ENCODE results near the gene BCAS3. TPM values are rescaled to one million over a fixed set of nuclear protein-coding genes. Genes with fewer than 3 reads are reported as not detected.
"Not testable (repeated sequence)": the region's sequence is repeated elsewhere in the genome, so short reads cannot be mapped to it uniquely, and the experiment has no call there.

Gene BCAS3
- total and polyA plus RNA-seq, 5 donors from 2014 or later: 29.7 to 59.1 (median 33.9) TPM

DNA sequence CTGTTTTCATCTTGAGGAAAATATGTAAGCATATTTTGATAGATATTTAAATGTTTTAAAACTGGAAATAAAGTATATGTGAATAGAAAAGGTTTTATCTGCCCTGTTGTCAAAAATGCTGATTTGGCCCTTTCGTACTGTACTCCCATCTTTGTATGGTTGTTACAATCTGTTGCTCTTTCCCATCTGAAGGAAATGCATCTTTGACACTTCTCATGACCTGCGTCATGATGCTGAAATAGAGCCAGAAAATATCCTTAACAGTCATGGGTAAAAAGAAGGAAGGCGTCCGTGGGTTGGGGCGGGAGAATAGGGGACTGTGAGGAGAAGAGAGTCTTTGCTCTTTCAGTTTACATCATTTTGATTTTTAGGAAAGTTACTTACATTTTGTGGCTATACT, 327.7 kb downstream of the BCAS3 start:
- no peak overlapping the region for H3K27ac Mint-ChIP-seq
- no peak overlapping the region for H3K4me3 Mint-ChIP-seq
- H3K9me3 Mint-ChIP-seq: no peaks in the 10 kb centered on the region
- H3K27me3 Mint-ChIP-seq: peaks cover 4% of the 10 kb centered on the region
- H3K4me1 Mint-ChIP-seq: peaks cover 0 to 5% (median 2%) of the 10 kb centered on the region in 4 donors
- peaks cover 5% of the 10 kb centered on the region for H3K36me3 Mint-ChIP-seq
- H3K36me3 ChIP-seq (ENCODE audit: control insufficient read depth, insufficient read depth, low read length): no peaks in the 10 kb centered on the region
- H3K27me3 ChIP-seq (ENCODE audit: control insufficient read depth, insufficient read depth, low read length): no peaks in the 10 kb centered on the region
- DNase-seq (no peak), ATAC-seq (ENCODE audit: low read depth in 2 of 2) (no peak)
- no peak overlapping the region for H3K27ac ChIP-seq (ENCODE audit: insufficient read depth, low read length, poor library complexity, severe bottlenecking)
- H3K9me3 ChIP-seq (ENCODE audit: control insufficient read depth in 2 of 2, low read length in 2 of 2): no peaks in the 10 kb centered on the region
- H3K4me1 ChIP-seq (ENCODE audit: control insufficient read depth, insufficient read depth, low read length, poor library complexity, severe bottlenecking): no peaks in the 10 kb centered on the region
- H3K4me3 ChIP-seq (ENCODE audit: low read depth, low read length): no peak overlapping the region

DNA sequence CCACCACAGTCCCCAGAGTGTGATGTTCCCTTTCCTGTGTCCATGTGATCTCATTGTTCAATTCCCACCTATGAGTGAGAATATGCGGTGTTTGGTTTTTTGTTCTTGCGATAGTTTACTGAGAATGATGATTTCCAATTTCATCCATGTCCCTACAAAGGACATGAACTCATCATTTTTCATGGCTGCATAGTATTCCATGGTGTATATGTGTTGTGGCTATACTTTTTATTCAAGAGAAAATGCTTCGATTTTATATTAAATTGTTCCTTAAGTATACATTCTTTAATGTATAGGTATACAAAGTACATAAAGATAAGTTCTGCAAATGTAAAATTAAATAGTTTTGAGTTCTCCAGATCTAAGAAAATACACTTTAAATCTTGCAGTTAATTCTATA, 328.3 kb downstream of the BCAS3 start:
- H3K27ac ChIP-seq (ENCODE audit: insufficient read depth, low read length, poor library complexity, severe bottlenecking); H3K36me3 ChIP-seq (ENCODE audit: control insufficient read depth, insufficient read depth, low read length); H3K36me3 Mint-ChIP-seq; H3K27me3 Mint-ChIP-seq; H3K4me1 ChIP-seq (ENCODE audit: control insufficient read depth, insufficient read depth, low read length, poor library complexity, severe bottlenecking); H3K4me3 Mint-ChIP-seq; H3K9me3 ChIP-seq (ENCODE audit: control insufficient read depth in 2 of 2, low read length in 2 of 2); H3K27ac Mint-ChIP-seq; H3K4me3 ChIP-seq (ENCODE audit: low read depth, low read length); DNase-seq; ATAC-seq (ENCODE audit: low read depth in 2 of 2); H3K4me1 Mint-ChIP-seq; H3K9me3 Mint-ChIP-seq; H3K27me3 ChIP-seq (ENCODE audit: control insufficient read depth, insufficient read depth, low read length): not testable (repeated sequence)

DNA sequence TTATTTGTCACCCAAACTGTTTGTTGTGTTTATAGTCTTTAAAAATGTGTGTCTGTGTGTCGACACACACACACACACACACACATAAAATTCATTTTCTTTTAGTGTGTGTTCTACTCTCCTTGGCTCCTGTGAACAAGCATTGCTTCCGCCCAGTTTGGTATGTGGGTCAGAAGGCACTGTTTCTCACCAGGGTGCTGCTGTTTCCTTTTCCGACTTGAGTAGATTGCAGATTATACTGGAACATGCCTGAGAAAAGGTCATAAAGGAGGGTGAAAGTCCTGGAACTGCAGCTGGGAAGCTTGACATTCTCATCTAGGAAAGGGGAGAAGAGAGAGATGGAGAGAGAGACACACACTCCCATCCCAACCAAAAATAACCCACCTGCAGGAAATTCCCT, 330.3 kb downstream of the BCAS3 start:
- Mint-ChIP-seq H3K4me3 (no peak overlapping the region), H3K27ac (no peak overlapping the region), H3K27me3 (no peaks in the 10 kb centered on the region), H3K36me3 (peaks cover 12% of the 10 kb centered on the region), H3K4me1 (no peaks in the 10 kb centered on the region), H3K9me3 (no peaks in the 10 kb centered on the region)
- DNase-seq: no peak
- no peaks in the 10 kb centered on the region for H3K27me3 ChIP-seq (ENCODE audit: control insufficient read depth, insufficient read depth, low read length)
- no peak overlapping the region for H3K4me3 ChIP-seq (ENCODE audit: low read depth, low read length)
- H3K27ac ChIP-seq (ENCODE audit: insufficient read depth, low read length, poor library complexity, severe bottlenecking): no peak overlapping the region
- H3K4me1 ChIP-seq (ENCODE audit: control insufficient read depth, insufficient read depth, low read length, poor library complexity, severe bottlenecking): no peaks in the 10 kb centered on the region
- no peaks in the 10 kb centered on the region for H3K36me3 ChIP-seq (ENCODE audit: control insufficient read depth, insufficient read depth, low read length)
- no peaks in the 10 kb centered on the region for H3K9me3 ChIP-seq (ENCODE audit: control insufficient read depth in 2 of 2, low read length in 2 of 2)
- ATAC-seq (ENCODE audit: low read depth in 2 of 2): no peak

DNA sequence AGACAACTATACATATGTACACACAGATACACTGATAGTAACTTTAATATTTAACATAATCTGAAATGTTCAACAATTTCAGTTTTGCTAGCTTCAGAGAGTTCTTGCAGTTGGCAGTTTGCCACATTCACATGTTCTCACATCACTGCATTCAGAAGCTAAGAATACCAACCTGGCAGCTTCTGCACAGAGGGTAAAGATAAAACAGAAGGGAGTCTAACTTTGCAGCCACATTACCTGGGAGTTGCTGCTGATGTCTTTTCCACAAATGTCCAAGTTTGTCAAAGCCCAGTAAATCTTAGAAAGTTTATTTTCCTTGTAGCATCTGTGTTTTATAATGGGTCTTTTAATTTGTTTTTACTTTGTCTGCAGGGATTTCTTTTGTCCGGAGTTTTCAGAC, 332.0 kb downstream of the BCAS3 start:
- Histone ChIP-seq H3K4me1 (ENCODE audit: control insufficient read depth, insufficient read depth, low read length, poor library complexity, severe bottlenecking) (no peaks in the 10 kb centered on the region), H3K27me3 (ENCODE audit: control insufficient read depth, insufficient read depth, low read length) (no peaks in the 10 kb centered on the region), H3K4me3 (ENCODE audit: low read depth, low read length) (no peak overlapping the region), H3K27ac (ENCODE audit: insufficient read depth, low read length, poor library complexity, severe bottlenecking) (no peak overlapping the region), H3K36me3 (ENCODE audit: control insufficient read depth, insufficient read depth, low read length) (no peaks in the 10 kb centered on the region), H3K9me3 (ENCODE audit: control insufficient read depth in 2 of 2, low read length in 2 of 2) (no peaks in the 10 kb centered on the region)
- Mint-ChIP-seq H3K4me1 (no peaks in the 10 kb centered on the region), H3K4me3 (no peak overlapping the region), H3K9me3 (no peaks in the 10 kb centered on the region), H3K36me3 (peaks cover 10% of the 10 kb centered on the region), H3K27ac (no peak overlapping the region), H3K27me3 (no peaks in the 10 kb centered on the region)
- no peak for ATAC-seq (ENCODE audit: low read depth in 2 of 2)
- DNase-seq: no peak

DNA sequence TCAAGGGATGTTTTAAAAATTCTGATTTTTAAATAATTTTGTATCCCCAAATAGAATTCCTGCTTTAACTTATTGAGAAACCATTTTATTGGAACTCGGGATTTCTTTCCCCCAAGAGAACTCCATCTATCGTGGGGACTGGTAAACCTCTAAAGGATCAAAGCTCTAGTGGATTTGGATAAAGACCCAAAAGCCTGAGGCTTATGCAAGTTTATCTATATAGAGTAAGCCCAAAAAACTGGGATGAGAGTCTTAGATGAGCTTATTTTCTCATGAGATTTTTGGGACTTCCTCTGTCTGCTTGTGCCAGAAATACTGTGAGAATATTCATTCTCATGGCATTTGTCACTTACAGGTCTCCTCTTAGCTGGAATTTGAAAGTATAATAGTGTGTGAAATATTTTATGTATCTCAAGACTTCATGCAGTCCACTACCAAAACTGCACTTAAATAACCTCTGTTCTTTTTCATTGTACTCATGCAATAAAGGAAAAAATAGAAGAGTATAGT, 333.1 kb downstream of the BCAS3 start:
- Mint-ChIP-seq H3K27ac (no peak overlapping the region), H3K9me3 (no peaks in the 10 kb centered on the region), H3K36me3 (peaks cover 12% of the 10 kb centered on the region), H3K4me1 (no peaks in the 10 kb centered on the region), H3K4me3 (no peak overlapping the region), H3K27me3 (no peaks in the 10 kb centered on the region)
- H3K9me3 ChIP-seq (ENCODE audit: control insufficient read depth in 2 of 2, low read length in 2 of 2): no peaks in the 10 kb centered on the region
- H3K27me3 ChIP-seq (ENCODE audit: control insufficient read depth, insufficient read depth, low read length): no peaks in the 10 kb centered on the region
- no peaks in the 10 kb centered on the region for H3K4me1 ChIP-seq (ENCODE audit: control insufficient read depth, insufficient read depth, low read length, poor library complexity, severe bottlenecking)
- H3K36me3 ChIP-seq (ENCODE audit: control insufficient read depth, insufficient read depth, low read length): no peaks in the 10 kb centered on the region
- no peak for ATAC-seq (ENCODE audit: low read depth in 2 of 2)
- H3K4me3 ChIP-seq (ENCODE audit: low read depth, low read length): no peak overlapping the region
- no peak overlapping the region for H3K27ac ChIP-seq (ENCODE audit: insufficient read depth, low read length, poor library complexity, severe bottlenecking)
- DNase-seq: no peak

DNA sequence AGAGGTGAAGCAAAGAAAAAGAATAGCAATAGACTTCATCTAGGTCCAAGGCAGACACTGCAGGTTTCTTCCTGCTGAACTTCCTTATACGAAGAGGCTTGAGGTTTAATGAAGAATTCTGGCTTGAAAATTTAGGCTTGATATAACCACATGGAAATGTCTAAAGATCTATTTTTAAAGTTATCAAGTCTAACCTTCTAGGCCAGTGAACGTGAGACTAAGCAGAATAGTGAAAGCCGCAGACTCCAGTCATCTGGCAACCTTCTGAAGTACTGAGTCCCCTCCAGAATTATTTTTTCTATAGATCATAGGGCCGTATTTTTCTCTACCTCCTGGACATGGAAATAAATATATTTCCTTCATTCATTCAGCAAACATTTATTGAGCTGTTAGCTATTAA, 333.6 kb downstream of the BCAS3 start:
- no peak overlapping the region for H3K27ac Mint-ChIP-seq
- H3K4me1 ChIP-seq (ENCODE audit: control insufficient read depth, insufficient read depth, low read length, poor library complexity, severe bottlenecking): no peaks in the 10 kb centered on the region
- H3K27me3 Mint-ChIP-seq: no peaks in the 10 kb centered on the region
- H3K4me3 ChIP-seq (ENCODE audit: low read depth, low read length): no peak overlapping the region
- ATAC-seq (ENCODE audit: low read depth in 2 of 2) (no peak), DNase-seq (no peak)
- no peak overlapping the region for H3K27ac ChIP-seq (ENCODE audit: insufficient read depth, low read length, poor library complexity, severe bottlenecking)
- no peaks in the 10 kb centered on the region for H3K4me1 Mint-ChIP-seq
- no peak overlapping the region for H3K4me3 Mint-ChIP-seq
- H3K36me3 Mint-ChIP-seq: peaks cover 12% of the 10 kb centered on the region
- H3K36me3 ChIP-seq (ENCODE audit: control insufficient read depth, insufficient read depth, low read length): no peaks in the 10 kb centered on the region
- H3K9me3 ChIP-seq (ENCODE audit: control insufficient read depth in 2 of 2, low read length in 2 of 2): no peaks in the 10 kb centered on the region
- H3K9me3 Mint-ChIP-seq: no peaks in the 10 kb centered on the region
- no peaks in the 10 kb centered on the region for H3K27me3 ChIP-seq (ENCODE audit: control insufficient read depth, insufficient read depth, low read length)

DNA sequence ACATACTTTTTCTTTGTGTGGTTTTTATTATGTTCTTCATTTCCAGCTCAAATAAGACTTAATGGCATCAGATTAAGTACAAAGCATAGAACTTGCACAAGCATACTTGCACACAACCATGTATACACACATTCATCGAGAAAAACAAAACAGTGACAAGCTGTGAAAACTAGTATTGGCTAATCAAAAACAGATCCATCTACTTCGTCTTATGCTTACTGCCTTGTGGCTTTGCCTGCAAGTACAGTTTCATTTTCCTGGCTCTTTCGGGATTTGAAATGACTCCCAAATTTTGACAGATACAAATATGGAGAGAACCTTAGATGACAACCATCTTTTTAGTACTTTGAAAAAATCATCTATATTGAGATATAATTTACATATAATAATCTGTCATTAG, 338.3 kb downstream of the BCAS3 start:
- no peak overlapping the region for H3K4me3 Mint-ChIP-seq
- H3K4me1 Mint-ChIP-seq: no peaks in the 10 kb centered on the region
- H3K9me3 Mint-ChIP-seq: no peaks in the 10 kb centered on the region
- peaks cover 2% of the 10 kb centered on the region for H3K36me3 ChIP-seq (ENCODE audit: control insufficient read depth, insufficient read depth, low read length)
- no peak overlapping the region for H3K27ac ChIP-seq (ENCODE audit: insufficient read depth, low read length, poor library complexity, severe bottlenecking)
- H3K4me1 ChIP-seq (ENCODE audit: control insufficient read depth, insufficient read depth, low read length, poor library complexity, severe bottlenecking): no peaks in the 10 kb centered on the region
- H3K27ac Mint-ChIP-seq: no peak overlapping the region
- H3K36me3 Mint-ChIP-seq: peaks cover 17% of the 10 kb centered on the region
- no peak overlapping the region for H3K4me3 ChIP-seq (ENCODE audit: low read depth, low read length)
- ATAC-seq (ENCODE audit: low read depth in 2 of 2): no peak
- H3K9me3 ChIP-seq (ENCODE audit: control insufficient read depth in 2 of 2, low read length in 2 of 2): no peaks in the 10 kb centered on the region
- no peaks in the 10 kb centered on the region for H3K27me3 ChIP-seq (ENCODE audit: control insufficient read depth, insufficient read depth, low read length)
- H3K27me3 Mint-ChIP-seq: no peaks in the 10 kb centered on the region
- no peak for DNase-seq

DNA sequence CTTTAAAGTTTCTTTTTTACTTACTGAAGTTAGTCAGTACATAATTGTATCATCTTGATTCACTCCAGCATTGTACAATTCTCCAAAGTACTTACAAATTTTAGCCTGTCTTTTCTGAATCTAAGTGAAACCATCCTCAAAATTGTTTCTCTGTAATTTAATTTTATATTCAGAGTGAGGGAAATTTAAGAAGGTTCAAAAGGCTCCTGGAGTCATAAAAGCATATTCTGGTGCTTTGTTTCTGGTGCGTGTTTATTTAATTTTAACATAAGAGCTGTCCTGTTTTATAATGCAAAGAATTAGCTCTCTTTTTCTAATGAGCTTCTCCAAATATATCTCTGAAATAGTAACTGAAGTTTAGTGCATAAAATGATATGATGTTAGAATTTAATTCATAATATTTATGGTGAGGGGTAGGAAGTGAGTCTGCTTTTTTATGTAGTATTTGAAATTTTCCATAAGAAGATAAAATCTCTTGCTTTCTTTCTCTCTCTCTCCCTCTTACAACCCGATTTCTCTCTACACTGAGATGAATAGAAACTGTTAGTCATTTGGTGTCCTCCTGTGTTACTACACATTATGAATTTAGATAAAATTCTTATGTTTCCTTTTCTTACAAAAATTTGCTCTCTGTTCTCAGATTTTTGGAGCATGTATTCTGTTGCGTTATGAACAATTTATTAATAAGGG, 339.8 kb downstream of the BCAS3 start:
- H3K9me3 Mint-ChIP-seq: no peaks in the 10 kb centered on the region
- ATAC-seq (ENCODE audit: low read depth in 2 of 2): no peak

More for the DNA sequence above, 339.8 kb downstream of the BCAS3 start:
- H3K27ac ChIP-seq (ENCODE audit: insufficient read depth, low read length, poor library complexity, severe bottlenecking): no peak overlapping the region
- H3K27ac Mint-ChIP-seq: no peak overlapping the region
- no peak overlapping the region for H3K4me3 Mint-ChIP-seq
- H3K4me1 ChIP-seq (ENCODE audit: control insufficient read depth, insufficient read depth, low read length, poor library complexity, severe bottlenecking): no peaks in the 10 kb centered on the region
- no peaks in the 10 kb centered on the region for H3K4me1 Mint-ChIP-seq
- H3K27me3 ChIP-seq (ENCODE audit: control insufficient read depth, insufficient read depth, low read length): no peaks in the 10 kb centered on the region
- DNase-seq: no peak
- no peak overlapping the region for H3K4me3 ChIP-seq (ENCODE audit: low read depth, low read length)
- no peaks in the 10 kb centered on the region for H3K27me3 Mint-ChIP-seq
- H3K36me3 Mint-ChIP-seq: peaks cover 15% of the 10 kb centered on the region
- no peaks in the 10 kb centered on the region for H3K9me3 ChIP-seq (ENCODE audit: control insufficient read depth in 2 of 2, low read length in 2 of 2)
- peaks cover 2% of the 10 kb centered on the region for H3K36me3 ChIP-seq (ENCODE audit: control insufficient read depth, insufficient read depth, low read length)
